ENCODE measurements around the gene DLGAP4. TPM values are rescaled to one million over a fixed set of nuclear protein-coding genes. Genes with fewer than 3 reads are reported as not detected.

Gene DLGAP4
- total and polyA plus RNA-seq, 2 of the 13 experiments (the other 11 are each of a cell fraction or from before 2014, with no cell fraction given): 15.2 to 26.7 TPM

DNA sequence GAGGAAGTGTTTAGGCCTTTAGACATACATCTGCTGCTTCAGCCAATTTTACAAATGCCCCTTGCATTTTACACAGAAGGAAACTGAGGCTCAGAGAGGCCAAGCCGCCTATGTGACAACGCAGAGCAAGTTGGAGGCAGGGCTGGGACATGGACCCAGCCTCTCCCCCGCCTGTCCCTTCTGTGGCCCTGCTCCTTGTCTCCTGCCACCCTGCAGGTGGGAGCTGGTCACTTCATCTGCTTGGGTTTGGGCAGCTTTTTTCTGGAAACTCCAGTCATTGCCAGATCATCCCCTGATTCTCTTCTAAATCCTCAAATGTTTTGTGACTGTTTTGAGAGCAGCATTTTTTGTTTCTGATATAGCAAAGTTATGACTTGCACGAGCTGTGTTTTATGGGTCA is 68.9 kb downstream of the DLGAP4 start (continued):
- no peak for TF ChIP-seq ZNF20 (CRISPR knock-in tag; IDR thresholded peaks at IDR 0.05)
- TF ChIP-seq MEF2D (CRISPR knock-in tag; IDR thresholded peaks at IDR 0.05): no peak
- TF ChIP-seq ZMYM4 (CRISPR knock-in tag; IDR thresholded peaks at IDR 0.05): no peak
- no peak for TF ChIP-seq SRF (IDR thresholded peaks at IDR 0.05; ENCODE audit: low read depth, low read length)
- TF ChIP-seq ZNF781 (CRISPR knock-in tag; IDR thresholded peaks at IDR 0.05; ENCODE audit: borderline replicate concordance, not compliant biosample characterization): no peak
- no peak for TF ChIP-seq RARG (CRISPR knock-in tag; IDR thresholded peaks at IDR 0.05; ENCODE audit: low read depth)
- TF ChIP-seq MED13 (CRISPR knock-in tag; IDR thresholded peaks at IDR 0.05): no peak
- no peak for TF ChIP-seq HDAC1 (CRISPR knock-in tag; IDR thresholded peaks at IDR 0.05)
- TF ChIP-seq SP4 (CRISPR knock-in tag; IDR thresholded peaks at IDR 0.05): no peak
- TF ChIP-seq SRY (CRISPR knock-in tag; IDR thresholded peaks at IDR 0.05): no peak

DNA sequence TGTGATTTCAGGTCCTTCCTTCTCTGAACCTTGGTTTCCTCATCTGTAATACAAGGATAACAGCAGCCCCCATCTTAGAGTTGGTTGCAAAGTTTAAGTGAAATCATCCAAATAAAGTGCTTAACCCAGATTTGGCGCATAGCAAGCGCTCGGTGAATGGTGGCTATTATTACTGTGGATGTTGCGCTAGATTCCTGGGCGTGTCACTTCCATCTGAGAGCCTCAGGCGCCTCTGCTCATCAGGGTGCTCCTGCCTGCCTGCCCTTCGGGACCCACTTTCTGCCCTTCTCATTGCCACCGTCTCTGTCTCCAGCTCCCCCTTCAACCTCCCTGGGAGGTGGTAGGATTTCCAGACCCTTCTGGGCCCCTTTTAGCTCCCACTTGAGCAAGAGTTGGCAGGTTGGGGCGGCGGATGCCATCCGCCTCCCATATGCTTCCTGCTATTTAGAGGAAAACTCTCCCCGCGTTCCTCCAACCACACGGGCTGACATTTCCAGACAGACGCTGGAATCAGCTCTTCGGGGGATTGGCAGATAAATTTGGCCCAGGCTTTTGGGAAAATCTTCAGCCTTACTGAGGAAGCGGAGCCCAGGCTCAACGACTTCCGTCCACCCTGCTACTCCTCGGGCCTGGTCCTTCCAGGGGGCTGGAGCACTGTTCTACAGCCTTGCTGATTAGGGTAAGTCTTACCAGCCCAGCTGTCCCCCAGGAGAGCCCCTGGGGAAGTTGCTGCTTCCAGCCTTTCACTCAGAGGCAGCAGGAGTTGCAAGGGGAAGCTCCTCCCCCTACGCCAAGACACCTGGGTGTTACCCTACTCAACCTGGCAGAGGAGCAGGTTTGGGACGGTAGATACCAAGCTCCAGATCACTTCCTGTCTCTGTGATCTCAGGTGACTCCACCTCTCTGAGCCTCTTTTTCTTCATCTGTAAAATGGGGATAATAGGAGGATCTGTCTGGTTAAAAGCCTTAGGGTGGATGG is 71.5 kb downstream of the DLGAP4 start:
- no TSS peak for BruUV-seq (replicated peaks)
- intact Hi-C loops (cut with micrococcal nuclease; ENCODE audit: unreplicated experiment) (no loop called here), in situ Hi-C loops (cut with HindIII; ENCODE audit: extremely low pct_ligation_motif_present, low pct_unique_long_range_greater_than_20kb) (no loop called here)
- DNase-seq (ENCODE audit: low spot score) (no peak), ATAC-seq (no peak), FAIRE-seq (no peak)
- POLR2A ChIA-PET: no interaction called here
- WGBS (ENCODE audit: low lambda C conversion rate): 36% methylated on average over 22 of the region's 22 CpGs
- Histone ChIP-seq H3K27me3 (ENCODE audit: control insufficient read depth in 1 of 2, insufficient read depth in 2 of 2, low read length in 2 of 2) (peaks cover 7 to 22% of the 10 kb centered on the region in 2 experiments; a peak in 4 of 5 replicates), H3K9ac (ENCODE audit: insufficient read depth, low read depth, low read length) (no peak overlapping the region), H3K4me2 (ENCODE audit: low read depth, low read length) (no peak overlapping the region), H3K4me3 (replicated peaks in 1 of 3; ENCODE audit: insufficient read depth in 1 of 3, low read depth in 2 of 3, low read length in 3 of 3) (no peak overlapping the region), H3K27ac (ENCODE audit: extremely low read length, insufficient read depth, low read length) (no peak overlapping the region), H2AFZ (ENCODE audit: low read length) (no peak overlapping the region), H3K79me2 (ENCODE audit: insufficient read depth, low read length) (no peaks in the 10 kb centered on the region), H4K20me1 (ENCODE audit: insufficient read depth, low read length) (no peaks in the 10 kb centered on the region; the same call in 1 of the 2 replicates), H3K9me3 (ENCODE audit: low read length) (no peaks in the 10 kb centered on the region), H3K36me3 (replicated peaks in 1 of 2; ENCODE audit: control insufficient read depth in 1 of 2, insufficient read depth in 2 of 2, low read length in 2 of 2) (no peaks in the 10 kb centered on the region), H3K4me1 (ENCODE audit: insufficient read depth, low read length) (no peaks in the 10 kb centered on the region)
- CTCF ChIA-PET (ENCODE audit: low intra/inter-chr PET ratio, low total read pairs): no interaction called here
- TF ChIP-seq ZNF713 (CRISPR knock-in tag; IDR thresholded peaks at IDR 0.05): no peak
- TF ChIP-seq ZNF629 (CRISPR knock-in tag; conservative IDR thresholded peaks at IDR 0.05): 0 out of 2 replicates have a peak, but pooled peaks have one; percentile 8

All from HepG2 (cell line).